Measurements from ENCODE around the gene CTNND2.

CTNND2 gene

DNA sequence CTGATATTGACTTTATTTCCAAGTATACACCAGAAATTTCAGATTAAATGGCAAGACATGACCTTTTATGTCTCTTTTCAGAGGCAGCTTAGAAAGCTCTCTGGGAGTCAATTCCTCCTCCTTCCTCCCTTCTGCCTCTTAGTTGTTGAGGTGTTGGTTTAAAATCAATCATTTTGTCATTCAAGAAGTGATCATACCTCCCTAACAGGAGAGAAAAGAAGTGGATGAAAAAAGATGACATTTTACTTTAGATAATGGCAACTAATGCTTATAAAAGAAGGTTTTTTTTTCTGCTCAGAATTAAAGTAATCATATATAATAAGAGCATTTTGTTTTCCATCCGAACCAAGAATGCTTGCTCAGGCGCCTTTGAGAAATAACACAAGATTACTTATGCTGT, 448.7 kb downstream of the CTNND2 start:
- ChIA-PET CTCF (no interaction called here), POLR2A (no interaction called here)
- Histone ChIP-seq H3K4me1 (ENCODE audit: control insufficient read depth, insufficient read depth, low read length) (no peaks in the 10 kb centered on the region), H3K27ac (ENCODE audit: extremely low read depth, low read depth, low read length) (no peak overlapping the region), H3K36me3 (ENCODE audit: control insufficient read depth in 2 of 2, insufficient read depth in 1 of 2, low read length in 2 of 2) (no peaks in the 10 kb centered on the region), H3K4me3 (ENCODE audit: low read depth, low read length) (no peak overlapping the region), H3K9me3 (ENCODE audit: control insufficient read depth, insufficient read depth, low read depth, low read length) (no peaks in the 10 kb centered on the region)
- TF ChIP-seq ZNF433 (tag by site-specific recombination; IDR thresholded peaks at IDR 0.05; ENCODE audit: low read depth) (no peak), ZSCAN30 (tag by site-specific recombination; IDR thresholded peaks at IDR 0.05) (no peak), ZNF184 (tag by site-specific recombination; IDR thresholded peaks at IDR 0.05) (no peak), ZBTB7A (tag by site-specific recombination; IDR thresholded peaks at IDR 0.05; ENCODE audit: low read depth) (no peak), ZBTB48 (tag by site-specific recombination; IDR thresholded peaks at IDR 0.05) (no peak), ZNF341 (tag by site-specific recombination; IDR thresholded peaks at IDR 0.05; ENCODE audit: low read depth) (no peak), ZNF548 (tag by site-specific recombination; IDR thresholded peaks at IDR 0.05) (no peak), ZNF692 (tag by site-specific recombination; IDR thresholded peaks at IDR 0.05) (no peak), ZFP37 (tag by site-specific recombination; IDR thresholded peaks at IDR 0.05) (no peak)
- TF ChIP-seq, protein P1, sequence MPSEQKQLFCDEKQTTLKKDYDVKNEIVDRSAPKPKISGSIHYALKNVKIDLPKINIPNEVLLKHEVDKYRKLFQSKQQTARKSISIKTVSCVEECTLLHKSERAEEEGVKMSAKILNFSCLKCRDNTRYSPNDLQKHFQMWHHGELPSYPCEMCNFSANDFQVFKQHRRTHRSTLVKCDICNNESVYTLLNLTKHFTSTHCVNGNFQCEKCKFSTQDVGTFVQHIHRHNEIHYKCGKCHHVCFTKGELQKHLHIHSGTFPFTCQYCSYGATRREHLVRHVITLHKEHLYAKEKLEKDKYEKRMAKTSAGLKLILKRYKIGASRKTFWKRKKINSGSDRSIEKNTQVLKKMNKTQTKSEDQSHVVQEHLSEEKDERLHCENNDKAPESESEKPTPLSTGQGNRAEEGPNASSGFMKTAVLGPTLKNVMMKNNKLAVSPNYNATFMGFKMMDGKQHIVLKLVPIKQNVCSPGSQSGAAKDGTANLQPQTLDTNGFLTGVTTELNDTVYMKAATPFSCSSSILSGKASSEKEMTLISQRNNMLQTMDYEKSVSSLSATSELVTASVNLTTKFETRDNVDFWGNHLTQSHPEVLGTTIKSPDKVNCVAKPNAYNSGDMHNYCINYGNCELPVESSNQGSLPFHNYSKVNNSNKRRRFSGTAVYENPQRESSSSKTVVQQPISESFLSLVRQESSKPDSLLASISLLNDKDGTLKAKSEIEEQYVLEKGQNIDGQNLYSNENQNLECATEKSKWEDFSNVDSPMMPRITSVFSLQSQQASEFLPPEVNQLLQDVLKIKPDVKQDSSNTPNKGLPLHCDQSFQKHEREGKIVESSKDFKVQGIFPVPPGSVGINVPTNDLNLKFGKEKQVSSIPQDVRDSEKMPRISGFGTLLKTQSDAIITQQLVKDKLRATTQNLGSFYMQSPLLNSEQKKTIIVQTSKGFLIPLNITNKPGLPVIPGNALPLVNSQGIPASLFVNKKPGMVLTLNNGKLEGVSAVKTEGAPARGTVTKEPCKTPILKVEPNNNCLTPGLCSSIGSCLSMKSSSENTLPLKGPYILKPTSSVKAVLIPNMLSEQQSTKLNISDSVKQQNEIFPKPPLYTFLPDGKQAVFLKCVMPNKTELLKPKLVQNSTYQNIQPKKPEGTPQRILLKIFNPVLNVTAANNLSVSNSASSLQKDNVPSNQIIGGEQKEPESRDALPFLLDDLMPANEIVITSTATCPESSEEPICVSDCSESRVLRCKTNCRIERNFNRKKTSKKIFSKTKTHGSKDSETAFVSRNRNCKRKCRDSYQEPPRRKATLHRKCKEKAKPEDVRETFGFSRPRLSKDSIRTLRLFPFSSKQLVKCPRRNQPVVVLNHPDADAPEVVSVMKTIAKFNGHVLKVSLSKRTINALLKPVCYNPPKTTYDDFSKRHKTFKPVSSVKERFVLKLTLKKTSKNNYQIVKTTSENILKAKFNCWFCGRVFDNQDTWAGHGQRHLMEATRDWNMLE (tag by site-specific recombination; conservative IDR thresholded peaks at IDR 0.05; ENCODE audit: low read depth): no peak

GRCh38 chr5:11452852-11453251, 451.4 kb downstream of the CTNND2 start:
- H3K27ac ChIP-seq (ENCODE audit: extremely low read depth, low read depth, low read length): no peak overlapping the region
- no peak overlapping the region for H3K4me3 ChIP-seq (ENCODE audit: low read depth, low read length)
- ChIA-PET CTCF (no interaction called here), POLR2A (no interaction called here)
- no peaks in the 10 kb centered on the region for H3K9me3 ChIP-seq (ENCODE audit: control insufficient read depth, insufficient read depth, low read depth, low read length)
- no peaks in the 10 kb centered on the region for H3K4me1 ChIP-seq (ENCODE audit: control insufficient read depth, insufficient read depth, low read length)
- no peaks in the 10 kb centered on the region for H3K36me3 ChIP-seq (ENCODE audit: control insufficient read depth in 2 of 2, insufficient read depth in 1 of 2, low read length in 2 of 2)
- TF ChIP-seq, protein P2, sequence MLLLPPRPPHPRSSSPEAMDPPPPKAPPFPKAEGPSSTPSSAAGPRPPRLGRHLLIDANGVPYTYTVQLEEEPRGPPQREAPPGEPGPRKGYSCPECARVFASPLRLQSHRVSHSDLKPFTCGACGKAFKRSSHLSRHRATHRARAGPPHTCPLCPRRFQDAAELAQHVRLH (tag by site-specific recombination; IDR thresholded peaks at IDR 0.05): no peak
- TF ChIP-seq BCL11A (tag by site-specific recombination; IDR thresholded peaks at IDR 0.05; ENCODE audit: low read depth) (no peak), ZNF24 (tag by site-specific recombination; IDR thresholded peaks at IDR 0.05) (no peak), ZNF266 (tag by site-specific recombination; IDR thresholded peaks at IDR 0.05; ENCODE audit: low read depth) (no peak), ZNF670 (tag by site-specific recombination; IDR thresholded peaks at IDR 0.05; ENCODE audit: low read depth) (no peak), KLF10 (tag by site-specific recombination; IDR thresholded peaks at IDR 0.05) (no peak), ZNF660 (tag by site-specific recombination; IDR thresholded peaks at IDR 0.05) (no peak), ZNF664 (tag by site-specific recombination; IDR thresholded peaks at IDR 0.05) (no peak), ZNF132 (tag by site-specific recombination; IDR thresholded peaks at IDR 0.05; ENCODE audit: borderline replicate concordance) (no peak), ZNF280D (tag by site-specific recombination; IDR thresholded peaks at IDR 0.05) (no peak), ZNF623 (tag by site-specific recombination; IDR thresholded peaks at IDR 0.05) (no peak)
- TF ChIP-seq, protein P3, sequence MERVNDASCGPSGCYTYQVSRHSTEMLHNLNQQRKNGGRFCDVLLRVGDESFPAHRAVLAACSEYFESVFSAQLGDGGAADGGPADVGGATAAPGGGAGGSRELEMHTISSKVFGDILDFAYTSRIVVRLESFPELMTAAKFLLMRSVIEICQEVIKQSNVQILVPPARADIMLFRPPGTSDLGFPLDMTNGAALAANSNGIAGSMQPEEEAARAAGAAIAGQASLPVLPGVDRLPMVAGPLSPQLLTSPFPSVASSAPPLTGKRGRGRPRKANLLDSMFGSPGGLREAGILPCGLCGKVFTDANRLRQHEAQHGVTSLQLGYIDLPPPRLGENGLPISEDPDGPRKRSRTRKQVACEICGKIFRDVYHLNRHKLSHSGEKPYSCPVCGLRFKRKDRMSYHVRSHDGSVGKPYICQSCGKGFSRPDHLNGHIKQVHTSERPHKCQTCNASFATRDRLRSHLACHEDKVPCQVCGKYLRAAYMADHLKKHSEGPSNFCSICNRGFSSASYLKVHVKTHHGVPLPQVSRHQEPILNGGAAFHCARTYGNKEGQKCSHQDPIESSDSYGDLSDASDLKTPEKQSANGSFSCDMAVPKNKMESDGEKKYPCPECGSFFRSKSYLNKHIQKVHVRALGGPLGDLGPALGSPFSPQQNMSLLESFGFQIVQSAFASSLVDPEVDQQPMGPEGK (tag by site-specific recombination; IDR thresholded peaks at IDR 0.05): no peak
